OCI-LY3 (cell line): ENCODE data around the gene DDO.

Experiments used
- EZH2phosphoT487 ChIP-seq: fragments of 200-600 bp; shearing (Covaris generic); IDR thresholded peaks from 2 replicates; pipeline ENCODE4 v1.6.1; 2018; ENCODE audit warnings: antibody characterized with exemption, mixed run types, low read depth
- TF ChIP-seq, protein P1 (sequence below): fragments of 200-600, 300-600 bp; sonication (generic); IDR thresholded peaks from 2 replicates; pipeline ENCODE4 v1.5.1; 2014; ENCODE audit warnings: antibody characterized with exemption, low read length, low read depth

- TF ChIP-seq, protein P1, sequence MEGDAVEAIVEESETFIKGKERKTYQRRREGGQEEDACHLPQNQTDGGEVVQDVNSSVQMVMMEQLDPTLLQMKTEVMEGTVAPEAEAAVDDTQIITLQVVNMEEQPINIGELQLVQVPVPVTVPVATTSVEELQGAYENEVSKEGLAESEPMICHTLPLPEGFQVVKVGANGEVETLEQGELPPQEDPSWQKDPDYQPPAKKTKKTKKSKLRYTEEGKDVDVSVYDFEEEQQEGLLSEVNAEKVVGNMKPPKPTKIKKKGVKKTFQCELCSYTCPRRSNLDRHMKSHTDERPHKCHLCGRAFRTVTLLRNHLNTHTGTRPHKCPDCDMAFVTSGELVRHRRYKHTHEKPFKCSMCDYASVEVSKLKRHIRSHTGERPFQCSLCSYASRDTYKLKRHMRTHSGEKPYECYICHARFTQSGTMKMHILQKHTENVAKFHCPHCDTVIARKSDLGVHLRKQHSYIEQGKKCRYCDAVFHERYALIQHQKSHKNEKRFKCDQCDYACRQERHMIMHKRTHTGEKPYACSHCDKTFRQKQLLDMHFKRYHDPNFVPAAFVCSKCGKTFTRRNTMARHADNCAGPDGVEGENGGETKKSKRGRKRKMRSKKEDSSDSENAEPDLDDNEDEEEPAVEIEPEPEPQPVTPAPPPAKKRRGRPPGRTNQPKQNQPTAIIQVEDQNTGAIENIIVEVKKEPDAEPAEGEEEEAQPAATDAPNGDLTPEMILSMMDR: no peak
- TF ChIP-seq EZH2phosphoT487: no peak
Measured at GRCh38 chr6:110400208-110400607, 15.2 kb downstream of the DDO start.
